ENCODE results near the gene NPY2R.

NPY2R gene

GRCh38 chr4:155208258-155209054 lies at the start of gene NPY2R:
TSS of gene NPY2R (plus strand) at chr4:155208636. CDS start at chr4:155213940, 5,304 bp downstream.
- no peak for DNase-seq

- DNase-seq, result no peak
Measured at GRCh38 chr4:155161357-155161756, 47.1 kb upstream of the NPY2R start.

GRCh38 chr4:155164718-155165117 lies 43.7 kb upstream of the NPY2R start:
- no peak for DNase-seq

GRCh38 chr4:155170569-155170968 lies 37.9 kb upstream of the NPY2R start:
- DNase-seq, result no peak

- DNase-seq, result no peak
Measured at GRCh38 chr4:155173371-155173770, 35.1 kb upstream of the NPY2R start.

- no peak for DNase-seq
Measured at GRCh38 chr4:155174668-155175067, 33.8 kb upstream of the NPY2R start.

- DNase-seq, result no peak
Measured at GRCh38 chr4:155179216-155179615, 29.2 kb upstream of the NPY2R start.

GRCh38 chr4:155186972-155187371 lies 21.5 kb upstream of the NPY2R start:
- DNase-seq, result no peak

- DNase-seq, result no peak
Measured at GRCh38 chr4:155187989-155188388, 20.4 kb upstream of the NPY2R start.

GRCh38 chr4:155190099-155190498 lies 18.3 kb upstream of the NPY2R start:
- no peak for DNase-seq

GRCh38 chr4:155197757-155198156 lies 10.7 kb upstream of the NPY2R start:
- no peak for DNase-seq

GRCh38 chr4:155207534-155208257 lies 740 bp upstream of the NPY2R start:
- DNase-seq, result no peak

GRCh38 chr4:155220025-155220424 lies 11.6 kb downstream of the NPY2R start:
- DNase-seq, result no peak

- no peak for DNase-seq
Measured at GRCh38 chr4:155227131-155227530, 18.7 kb downstream of the NPY2R start.

- DNase-seq, result no peak
Measured at GRCh38 chr4:155228713-155229112, 20.3 kb downstream of the NPY2R start.

- no peak for DNase-seq
Measured at GRCh38 chr4:155232432-155232831, 24.0 kb downstream of the NPY2R start.

GRCh38 chr4:155234206-155234605 lies 25.8 kb downstream of the NPY2R start:
- no peak for DNase-seq

GRCh38 chr4:155237567-155237966 lies 29.1 kb downstream of the NPY2R start:
- no peak for DNase-seq

- DNase-seq, result no peak
Measured at GRCh38 chr4:155241225-155241624, 32.8 kb downstream of the NPY2R start.

GRCh38 chr4:155241664-155242063 lies 33.2 kb downstream of the NPY2R start:
- no peak for DNase-seq

GRCh38 chr4:155245105-155245504 lies 36.7 kb downstream of the NPY2R start:
- no peak for DNase-seq

- DNase-seq, result no peak
Measured at GRCh38 chr4:155248002-155248896, 39.8 kb downstream of the NPY2R start.

GRCh38 chr4:155249016-155249566 lies 40.7 kb downstream of the NPY2R start:
- DNase-seq, result no peak

All from stimulated activated CD4-positive, alpha-beta T cell treated with anti-CD3 and anti-CD28 coated beads, Interleukin-2, amount 100 ng/mL, for 48 hours (primary cell).